ENCODE measurements around the gene MAP3K1.
"Not testable (repeated sequence)": the region's sequence is repeated elsewhere in the genome, so short reads cannot be mapped to it uniquely, and the experiment has no call there.

Gene MAP3K1

DNA sequence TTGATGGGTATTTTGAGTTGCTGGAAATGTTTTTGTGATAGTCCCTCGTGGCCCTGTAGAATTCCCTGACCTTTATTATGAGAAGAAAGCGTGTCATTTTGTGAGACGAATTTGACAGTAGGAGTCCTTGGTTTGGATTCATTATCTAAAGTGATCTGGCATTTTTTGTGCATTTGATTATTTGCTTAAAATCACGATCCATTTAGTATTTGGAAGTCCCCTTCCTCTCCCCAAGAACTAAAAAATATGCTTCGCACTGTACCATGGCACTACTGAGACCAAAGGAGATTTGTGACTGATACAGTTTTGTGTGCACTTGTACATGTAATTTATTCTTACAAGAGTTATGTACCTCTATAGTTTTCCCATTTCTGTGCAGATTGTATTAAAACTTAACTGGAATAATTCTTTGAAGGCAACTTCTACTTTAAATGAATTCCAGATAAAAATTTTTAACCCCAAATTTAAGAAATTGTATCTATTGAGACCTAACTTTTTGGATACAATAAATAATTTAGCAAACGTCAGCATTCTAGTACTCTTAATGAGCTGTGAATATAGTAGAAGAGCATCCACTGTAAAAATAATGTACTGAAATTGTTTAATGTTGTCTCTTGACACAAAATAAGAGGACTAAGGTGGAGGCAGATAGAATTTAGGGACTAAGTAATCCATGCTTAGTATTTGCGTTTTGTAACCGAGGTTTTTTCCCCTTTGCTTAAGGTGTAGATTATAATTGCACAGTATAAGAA is 2.1 kb downstream of the MAP3K1 start:
- no peak for DNase-seq

DNA sequence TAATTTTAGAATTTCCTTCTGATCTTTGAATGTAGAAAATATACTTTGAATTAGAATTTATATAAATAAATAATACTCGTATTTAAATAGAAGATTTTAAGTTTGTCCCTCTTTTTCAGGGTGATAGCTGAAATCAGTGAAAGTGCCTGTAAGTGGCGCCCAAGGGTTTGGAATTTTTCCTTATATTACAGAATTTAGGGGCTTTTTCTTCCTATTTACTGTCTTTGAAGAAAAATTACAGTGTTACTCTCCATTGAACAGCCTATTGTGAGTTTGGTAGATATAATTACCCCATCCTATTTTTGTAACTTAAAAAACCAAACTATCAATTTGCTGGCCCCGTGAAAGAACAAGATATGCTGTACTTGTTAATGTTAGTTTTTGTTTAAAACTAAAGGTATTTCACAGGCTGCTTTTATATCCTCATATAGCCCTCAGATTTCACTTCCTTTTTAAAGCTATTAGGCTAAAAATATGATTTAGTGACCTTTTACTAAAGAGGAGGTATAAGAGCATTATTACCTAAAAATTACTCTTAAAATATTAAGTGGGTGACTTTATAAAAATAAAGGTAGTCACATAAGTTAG is 3.2 kb downstream of the MAP3K1 start:
- DNase-seq, result no peak

DNA sequence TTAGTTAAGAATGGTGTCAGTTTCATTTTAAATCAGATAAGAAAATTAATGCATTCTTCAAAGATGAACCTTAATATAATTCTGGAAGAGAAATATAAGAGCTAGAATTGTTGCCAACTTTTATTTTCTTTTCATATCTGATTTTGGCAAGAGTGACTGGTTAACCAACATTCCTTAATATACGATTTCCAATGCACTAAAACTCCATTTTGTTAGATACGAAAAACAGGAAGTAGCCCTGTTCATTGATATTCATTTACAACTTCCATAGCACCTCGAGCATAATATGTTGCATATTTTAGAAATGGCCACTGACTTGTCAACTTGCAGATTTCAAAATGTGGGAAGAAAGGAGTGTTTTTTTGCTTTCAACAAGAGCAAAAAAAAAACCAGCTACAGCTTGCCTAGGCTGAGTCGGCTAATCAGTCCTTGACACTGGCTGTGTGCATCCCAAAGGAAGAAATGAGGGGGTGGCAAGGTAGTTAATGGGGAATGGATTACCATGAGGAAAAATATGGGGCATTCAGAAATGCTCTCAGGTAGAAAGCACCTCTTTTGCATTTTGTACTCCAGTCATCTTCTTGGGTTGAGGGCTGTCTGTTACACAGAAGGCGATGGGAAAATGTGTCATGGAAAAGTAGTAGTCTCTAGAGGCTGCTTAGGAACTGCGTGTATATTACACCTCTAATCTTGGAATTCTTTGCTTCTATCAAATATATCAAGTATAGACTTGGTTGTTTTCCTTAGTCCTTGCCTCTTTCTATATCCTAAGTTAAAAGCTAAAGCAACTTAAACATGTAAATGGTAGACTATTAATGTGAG is 3.9 kb downstream of the MAP3K1 start:
- DNase-seq, result no peak

GRCh38 chr5:56821868-56822267 is 6.5 kb downstream of the MAP3K1 start:
- not testable (repeated sequence) for DNase-seq

- DNase-seq, result no peak
These were observed 7.6 kb downstream of the MAP3K1 start for GRCh38 chr5:56822981-56823380.

DNA sequence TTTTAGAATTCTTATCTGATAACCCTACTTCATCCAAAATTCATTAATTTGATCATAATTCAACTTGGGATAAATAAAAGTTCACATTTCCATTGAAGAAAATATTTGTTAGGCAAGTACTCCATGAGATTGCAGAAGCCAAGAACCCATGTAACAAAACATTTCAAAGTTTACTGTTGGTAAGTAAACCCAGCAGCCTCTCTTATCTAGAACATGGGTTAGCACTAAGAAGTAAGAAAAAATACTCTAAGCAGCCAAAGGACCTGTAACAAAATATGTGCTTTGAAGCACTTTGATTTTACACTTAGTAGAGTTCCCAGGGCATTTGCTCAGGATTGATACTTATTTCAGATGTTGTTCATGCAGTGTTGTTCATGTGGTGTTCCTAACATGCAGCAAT is 8.7 kb downstream of the MAP3K1 start:
- DNase-seq, result no peak

DNA sequence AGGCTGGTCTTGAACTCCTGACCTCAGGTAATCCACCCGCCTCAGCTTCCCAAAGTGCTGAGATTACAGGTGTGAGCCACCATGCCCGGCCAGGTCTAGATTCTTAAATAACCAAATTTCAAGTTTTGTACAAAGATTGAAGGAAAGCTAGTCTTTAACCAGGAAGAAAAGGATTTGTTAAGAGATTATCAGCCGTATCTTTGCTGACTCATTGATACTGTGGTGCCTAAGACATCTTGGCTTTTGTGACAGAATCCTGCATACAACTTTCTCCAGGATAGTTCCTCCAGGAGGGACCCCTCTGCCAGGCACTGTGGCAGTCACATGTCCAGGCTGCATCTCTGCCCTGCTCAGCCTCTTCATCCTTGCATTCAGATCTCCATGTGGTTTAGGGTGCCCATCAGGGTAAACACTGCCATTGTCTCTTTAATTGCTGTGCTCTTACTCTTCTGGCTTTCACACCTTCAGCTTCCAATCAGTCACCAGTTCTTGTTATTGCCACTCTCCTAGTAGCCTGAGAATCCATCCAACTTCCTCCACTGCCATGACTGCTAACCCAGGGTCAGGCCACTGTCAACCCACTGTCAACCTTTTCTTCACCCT is 10.0 kb downstream of the MAP3K1 start:
- no peak for DNase-seq

GRCh38 chr5:56827049-56827448 is 11.7 kb downstream of the MAP3K1 start:
- no peak for DNase-seq

DNA sequence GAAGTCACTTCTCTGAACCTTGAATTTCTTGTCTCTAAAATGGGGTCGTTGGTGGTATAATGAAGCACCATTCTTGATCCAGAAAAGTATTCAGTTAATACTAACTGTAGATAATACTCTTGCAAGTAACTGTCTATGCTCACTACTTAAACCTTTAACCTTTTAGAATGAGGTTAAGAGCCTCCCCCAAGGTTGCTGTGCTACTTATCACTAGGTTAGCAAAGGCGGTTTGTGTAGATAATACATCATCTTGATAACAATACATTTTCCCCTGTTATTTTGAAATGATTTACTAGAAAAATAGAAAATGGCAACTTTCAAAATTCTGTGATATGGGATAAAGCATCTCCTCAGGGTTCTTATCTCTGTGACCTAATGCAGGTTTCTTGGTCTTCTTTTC is 12.6 kb downstream of the MAP3K1 start:
- DNase-seq, result no peak

DNA sequence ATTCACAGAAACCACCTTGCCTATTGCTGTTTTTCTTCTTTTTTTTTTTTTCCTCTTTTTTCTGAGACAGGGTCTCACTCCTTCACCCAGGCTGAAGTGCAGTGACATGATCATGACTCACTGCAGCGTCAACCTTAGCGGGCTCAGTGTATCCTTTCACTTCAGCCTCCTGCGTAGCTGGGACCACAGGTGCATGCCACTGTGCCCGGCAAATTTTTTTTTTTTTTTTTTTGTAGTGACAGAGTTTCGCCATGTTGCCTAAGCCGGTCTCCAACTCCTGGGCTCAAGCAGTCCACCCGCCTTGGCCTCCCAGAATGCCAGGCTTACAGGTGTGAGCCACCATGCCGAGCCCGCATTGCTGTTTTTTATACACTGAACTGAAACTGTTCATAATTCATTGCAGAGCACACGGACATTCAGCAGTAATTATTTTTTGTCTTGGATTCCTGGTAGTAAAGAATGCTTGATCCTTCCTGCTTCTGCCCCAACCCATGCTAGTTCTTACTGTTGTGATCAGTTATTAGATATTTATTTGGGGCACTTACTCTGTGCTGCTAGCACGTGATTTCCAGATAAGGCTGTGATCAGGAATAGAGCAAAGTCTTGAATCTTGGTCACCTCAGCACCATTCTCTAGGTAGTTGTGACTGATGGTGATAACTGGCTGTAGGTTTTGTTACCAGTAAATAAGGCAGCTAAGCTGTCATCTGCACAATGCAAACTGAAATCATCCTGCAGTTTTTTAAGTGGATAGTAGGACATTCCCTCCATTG is 14.0 kb downstream of the MAP3K1 start:
- no peak for DNase-seq

GRCh38 chr5:56831773-56832172 is 16.4 kb downstream of the MAP3K1 start:
- no peak for DNase-seq

DNA sequence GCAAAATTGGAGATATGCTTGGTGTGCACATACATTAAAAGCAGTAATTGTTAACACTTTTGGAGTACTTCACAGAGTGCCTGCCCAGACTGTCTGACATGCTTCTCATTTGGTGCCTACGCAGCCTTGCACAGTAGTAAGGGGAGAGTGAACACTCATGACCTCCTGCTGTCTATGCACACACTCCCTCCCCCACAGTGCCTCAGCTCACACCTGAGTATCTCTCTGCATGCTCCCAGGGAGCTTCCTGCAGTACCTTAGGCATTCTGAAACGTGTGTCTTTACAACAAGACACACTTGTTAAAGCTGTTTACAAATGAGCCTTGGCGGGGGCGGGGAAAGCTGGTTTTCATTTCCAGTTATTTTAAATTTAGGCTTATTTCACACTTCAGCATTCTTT is 18.0 kb downstream of the MAP3K1 start:
- no peak for DNase-seq

GRCh38 chr5:56837381-56837780 is 22.0 kb downstream of the MAP3K1 start:
- no peak for DNase-seq

DNA sequence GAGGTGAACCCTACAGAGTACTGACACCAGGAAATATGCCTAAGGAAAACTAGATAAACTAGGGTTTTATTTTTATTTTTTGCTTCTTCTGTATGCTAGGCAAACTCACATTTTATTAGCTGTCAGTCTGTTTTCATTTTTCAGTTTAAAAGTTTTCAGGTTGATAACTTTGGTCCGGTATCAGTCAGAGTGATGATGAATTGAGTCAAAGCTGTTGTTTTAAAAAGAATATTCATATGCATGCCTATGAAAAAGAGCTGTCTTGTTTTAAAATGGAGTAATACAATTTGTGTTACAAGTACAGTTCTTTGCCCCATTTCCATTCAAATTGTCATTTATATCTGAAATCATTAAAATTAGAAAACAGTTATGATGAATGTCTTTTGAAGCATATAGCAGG is 22.6 kb downstream of the MAP3K1 start:
- DNase-seq, result no peak

- no peak for DNase-seq
These were observed 23.2 kb downstream of the MAP3K1 start for GRCh38 chr5:56838409-56839039.

DNA sequence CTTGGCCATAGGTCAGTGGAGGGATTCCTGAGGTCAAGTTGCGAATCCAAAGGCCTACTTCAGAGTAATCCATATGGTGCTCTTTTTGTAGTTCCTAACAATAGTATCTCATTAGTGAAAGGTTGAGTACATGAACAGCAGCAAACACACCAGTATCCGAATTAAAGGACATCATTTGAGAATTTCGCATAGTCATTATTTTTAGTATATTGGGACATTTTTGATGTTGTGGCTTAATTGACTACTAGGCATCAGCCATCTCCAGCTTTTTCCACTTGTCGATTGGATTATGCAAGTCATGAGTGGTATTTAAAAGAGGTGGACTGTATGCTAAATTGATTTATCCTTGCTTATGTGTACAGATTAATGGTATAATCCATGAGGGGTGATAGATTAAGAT is 23.7 kb downstream of the MAP3K1 start:
- DNase-seq, result no peak

- no peak for DNase-seq
These were observed 25.2 kb downstream of the MAP3K1 start for GRCh38 chr5:56840597-56840996.

- no peak for DNase-seq
These were observed 29.9 kb downstream of the MAP3K1 start for GRCh38 chr5:56845277-56845676.

- DNase-seq, result no peak
These were observed 30.6 kb downstream of the MAP3K1 start for GRCh38 chr5:56845904-56846480.

GRCh38 chr5:56848206-56848605 is 32.9 kb downstream of the MAP3K1 start:
- no peak for DNase-seq

DNA sequence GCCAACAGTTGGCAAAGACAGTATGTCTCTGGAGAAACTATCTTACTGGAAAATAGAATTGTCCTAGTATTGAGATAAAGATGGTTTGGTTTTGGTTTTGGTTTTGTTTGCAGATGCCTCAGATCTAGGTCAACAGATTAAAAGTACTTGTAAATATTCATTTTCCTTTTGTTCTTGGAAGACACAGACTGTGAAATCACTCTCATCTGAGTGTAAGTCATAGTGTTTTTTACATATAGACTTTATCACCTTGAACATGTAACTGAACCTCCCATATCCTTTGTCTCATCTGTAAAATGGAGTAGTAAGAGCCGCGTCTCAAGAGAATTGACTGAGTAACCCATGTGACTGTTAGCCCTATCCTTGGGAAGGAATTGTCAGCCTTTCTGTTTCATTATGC is 34.3 kb downstream of the MAP3K1 start:
- no peak for DNase-seq

- no peak for DNase-seq
These were observed 35.1 kb downstream of the MAP3K1 start for GRCh38 chr5:56850423-56850822.

Data from cortex of kidney (tissue), 1 donor.